GM06990 (cell line): ENCODE data around the gene WBP11.
"Not testable (repeated sequence)": the region's sequence is repeated elsewhere in the genome, so short reads cannot be mapped to it uniquely, and the experiment has no call there.

Source experiments
- DNase-seq: peaks from one replicate; pipeline ENCODE4 v3.0.0-alpha.2; 2011; ENCODE audit not compliant: insufficient read length; ENCODE audit errors: extremely low read depth
- H3K27me3 ChIP-seq: replicated peaks from 2 replicates; pipeline ENCODE4 v1.6.0; 2011; ENCODE audit warnings: low read length; ENCODE audit not compliant: control insufficient read depth, insufficient read depth
- H3K36me3 ChIP-seq: 2 replicates; pipeline ENCODE4 v1.5.1; 2011; ENCODE audit warnings: low read length; ENCODE audit not compliant: control insufficient read depth, insufficient read depth
- H3K4me3 ChIP-seq: replicated peaks from 2 replicates; pipeline ENCODE4 v1.5.1; 2011; ENCODE audit warnings: low read depth, mild to moderate bottlenecking, control low read depth, low read length
- CTCF ChIP-seq: IDR thresholded peaks from 2 replicates; pipeline ENCODE4 v1.5.1; 2011; ENCODE audit warnings: low read length, control low read depth, mild to moderate bottlenecking, inconsistent platforms; ENCODE audit not compliant: insufficient read depth, poor library complexity, severe bottlenecking

Gene WBP11

GRCh38 chr12:14765398-14765797 is 37.9 kb downstream of the WBP11 start:
- Histone ChIP-seq H3K4me3 (no peak overlapping the region), H3K36me3 (peaks cover 3% of the 10 kb centered on the region), H3K27me3 (no peaks in the 10 kb centered on the region)
- no peak for DNase-seq
- no peak for TF ChIP-seq CTCF

DNA sequence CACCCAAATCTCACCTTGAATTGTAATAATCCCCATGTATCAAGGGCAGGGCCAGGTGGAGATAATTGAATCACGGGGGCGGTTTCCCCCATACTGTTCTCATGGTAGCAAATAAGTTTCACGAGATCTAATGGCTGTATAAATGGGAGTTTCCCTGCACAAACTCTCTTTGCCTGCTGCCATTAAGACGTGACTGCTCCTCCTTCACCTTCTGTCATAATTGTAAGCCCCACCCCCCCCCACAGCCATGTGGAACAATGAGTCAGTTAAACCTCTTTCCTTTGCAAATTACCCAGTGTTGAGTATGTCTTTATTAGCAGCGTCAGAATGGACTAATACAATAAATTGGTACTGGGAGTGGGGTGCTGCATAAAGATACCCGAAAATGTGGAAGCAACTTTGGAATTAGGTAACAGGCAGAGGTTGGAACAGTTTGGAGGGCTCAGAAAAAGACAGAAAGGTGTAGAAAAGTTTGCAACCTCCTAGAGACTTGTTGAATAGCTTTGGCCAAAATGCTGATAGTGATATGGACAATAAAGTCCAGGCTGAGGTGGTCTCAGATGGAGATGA is 43.5 kb downstream of the WBP11 start:
- not testable (repeated sequence) for H3K36me3 ChIP-seq, H3K27me3 ChIP-seq, H3K4me3 ChIP-seq, DNase-seq

- peak; percentile 34 for TF ChIP-seq CTCF
- no peak for DNase-seq
- Histone ChIP-seq H3K27me3 (no peaks in the 10 kb centered on the region), H3K36me3 (no peaks in the 10 kb centered on the region), H3K4me3 (no peak overlapping the region)
Measured at GRCh38 chr12:14756334-14757143, 46.7 kb downstream of the WBP11 start.

DNA sequence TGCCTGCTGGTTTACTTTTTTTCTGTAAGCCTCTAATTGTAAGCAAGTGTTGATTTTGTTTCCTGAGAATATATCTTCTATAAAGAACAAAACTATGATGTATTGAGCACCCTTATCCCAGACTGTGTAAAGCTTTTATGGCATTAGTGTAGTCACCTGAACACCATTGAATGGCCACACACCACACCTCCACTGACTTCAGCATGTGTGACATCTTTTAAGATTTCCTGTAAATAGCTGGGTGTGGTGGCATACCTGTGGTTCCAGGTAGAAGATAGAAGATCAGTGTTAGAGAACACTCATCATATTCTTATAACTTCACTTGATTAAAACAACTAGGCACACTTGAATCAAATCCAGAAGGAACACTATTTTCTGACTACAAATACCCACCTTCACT is 51.3 kb downstream of the WBP11 start:
- no peak for TF ChIP-seq CTCF
- no peak for DNase-seq

DNA sequence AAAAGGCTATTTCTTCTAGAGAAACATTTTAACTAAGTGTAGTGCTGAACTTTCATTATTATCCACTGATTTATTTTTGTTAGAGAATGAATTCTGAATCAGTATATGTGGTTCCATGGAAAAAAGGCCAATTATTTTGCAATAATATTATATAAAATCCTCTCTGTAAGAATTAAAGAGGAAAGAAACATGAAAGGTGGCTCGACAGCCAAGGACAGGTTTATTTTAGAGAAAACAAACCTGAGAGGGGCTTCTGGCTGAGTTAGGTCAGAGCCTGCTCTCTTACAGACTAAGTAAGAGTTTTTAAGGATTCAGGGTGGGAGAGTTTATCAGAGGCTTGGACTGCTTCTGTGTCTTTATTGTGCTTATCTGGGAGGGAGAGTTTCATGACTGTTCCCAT is 60.2 kb downstream of the WBP11 start:
- TF ChIP-seq CTCF, result no peak
- Histone ChIP-seq H3K36me3 (no peaks in the 10 kb centered on the region), H3K4me3 (no peak overlapping the region), H3K27me3 (no peaks in the 10 kb centered on the region)
- DNase-seq, result no peak

More for the DNA sequence above, 51.3 kb downstream of the WBP11 start:
- no peak overlapping the region for H3K4me3 ChIP-seq
- no peaks in the 10 kb centered on the region for H3K36me3 ChIP-seq
- no peaks in the 10 kb centered on the region for H3K27me3 ChIP-seq

- H3K4me3 ChIP-seq, result no peak overlapping the region
- H3K36me3 ChIP-seq, result no peaks in the 10 kb centered on the region
- TF ChIP-seq CTCF, result no peak
- H3K27me3 ChIP-seq, result no peaks in the 10 kb centered on the region
- no peak for DNase-seq
Measured at GRCh38 chr12:14741942-14742341, 61.3 kb downstream of the WBP11 start.
